H1 (cell line): ENCODE data around the gene P2RX2. TPM values are rescaled to one million over a fixed set of nuclear protein-coding genes. Genes with fewer than 3 reads are reported as not detected.

Experiments
- KDM1A ChIP-seq: fragments of 200-600, 300-600 bp; sonication (generic); IDR thresholded peaks from 2 replicates; pipeline ENCODE4 v1.7.1; 2016; ENCODE audit warnings: mild to moderate bottlenecking, low read length, borderline replicate concordance
- polyA plus RNA-seq, 7 experiments: library from polyadenylated mRNA; depleted of rRNA in 3 of 7; stranded (reverse) in 5 of 7; unstranded in 2 of 7; fragments of >200 nt in 5 of 7; fragments of 200-250 nt in 2 of 7; gene quantifications; 1 replicate in 5 of 7; 2 replicates in 1 of 7; 4 replicates in 1 of 7; pipeline versions ENCODE4 v1.2.1 to v1.2.3, GENCODE V29; 2011 to 2013; ENCODE audit warnings: missing spikeins in 2 of 7, mixed read lengths in 2 of 7
- total RNA-seq: library from RNA; stranded (reverse); fragmentation: NEBNext Ultra II Directional; extraction: Animal tissue kit (Norgen Biotek cat#: 25700); gene quantifications from 2 replicates; pipeline ENCODE4 v1.2.1, GENCODE V29; 2021

P2RX2 gene
- total and polyA plus RNA-seq, 2 of the 8 experiments (the other 6 are each of a cell fraction or from before 2014, with no cell fraction given): 0.84 to 2.2 TPM

DNA sequence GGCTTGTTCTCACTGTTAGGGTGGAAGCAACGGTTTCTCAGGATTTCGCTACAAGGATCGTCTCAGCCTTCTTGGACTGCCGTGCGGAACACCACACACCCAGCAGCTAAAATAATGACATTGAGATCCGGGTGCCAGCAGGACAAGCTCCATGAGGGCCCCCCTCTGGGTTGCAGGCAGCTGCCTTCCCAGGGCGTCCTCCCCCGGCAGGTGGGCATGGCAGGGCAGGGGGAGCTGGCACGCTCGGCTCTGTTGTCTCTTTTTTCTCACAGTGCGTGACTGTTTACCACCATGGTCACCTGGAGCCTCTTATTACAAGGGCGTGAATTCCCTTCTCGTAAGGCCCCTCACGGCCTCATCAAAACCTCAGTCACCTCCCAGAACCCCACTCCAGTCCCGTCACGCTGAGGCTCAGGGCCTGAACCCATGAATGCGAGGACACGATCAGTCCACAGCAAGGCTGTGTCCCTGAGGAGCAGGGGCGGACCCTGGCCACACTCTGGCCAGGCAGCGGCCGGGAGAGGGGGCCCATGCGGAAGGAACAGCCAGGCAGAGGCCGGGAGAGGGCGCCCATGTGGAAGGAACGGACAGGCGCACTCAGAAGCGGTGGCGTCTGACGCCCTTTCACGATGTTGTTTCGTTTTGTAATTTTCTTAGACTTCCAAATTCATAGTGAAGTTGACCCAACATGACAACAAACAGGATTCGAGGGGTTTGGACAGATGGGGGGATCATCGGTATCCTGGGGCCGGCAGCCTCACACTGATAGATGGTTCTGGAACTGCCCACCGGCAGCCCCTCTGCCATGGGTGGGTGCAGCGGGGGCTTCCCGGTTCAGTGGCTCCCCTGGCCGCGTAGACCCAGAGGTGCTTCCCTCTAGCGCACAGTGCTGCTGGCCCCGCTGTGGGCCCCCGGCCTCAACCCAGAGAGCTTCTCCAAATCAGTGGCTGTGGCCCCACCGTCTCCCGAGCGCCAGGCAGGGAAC, 18.2 kb upstream of the P2RX2 start (continued):
- no peak for TF ChIP-seq KDM1A
